WTC11 (cell line): ENCODE results near the gene IRF4. TPM values are rescaled to one million over a fixed set of nuclear protein-coding genes. Genes with fewer than 3 reads are reported as not detected.

Experiments
- ATAC-seq: fragments of 200-7000 bp; cut with Tn5 transposase; 2 replicates; pipeline ENCODE4 v1.10.0; 2021; ENCODE audit warnings: mild to moderate bottlenecking, moderate library complexity
- CTCF ChIA-PET: fragments of 300-600 bp; sonication (Branson Sonifier 250); formaldehyde crosslinking; loops from one replicate; lab custom pipeline; 2021; ENCODE audit warnings: antibody characterized with exemption; lab: Charles Lee
- POLR2A ChIA-PET: fragments of 350-600 bp; sonication (Branson Sonifier 250); formaldehyde crosslinking; loops from one replicate; lab custom pipeline; 2021; ENCODE audit warnings: antibody characterized with exemption; lab: Charles Lee
- DNase-seq: peaks from one replicate; pipeline ENCODE4 v3.0.0; 2021; ENCODE audit warnings: low spot score
- H3K27ac Mint-ChIP-seq: 2 replicates; pipeline ENCODE4 v1.8.0; 2021; ENCODE audit warnings: mixed read lengths
- H3K27me3 Mint-ChIP-seq: 2 replicates; pipeline ENCODE4 v1.8.0; 2021; ENCODE audit warnings: low read depth, mild to moderate bottlenecking, moderate library complexity, mixed read lengths
- H3K36me3 Mint-ChIP-seq: 2 replicates; pipeline ENCODE4 v1.8.0; 2021; ENCODE audit warnings: mixed read lengths
- H3K4me1 Mint-ChIP-seq: 2 replicates; pipeline ENCODE4 v1.8.0; 2022; ENCODE audit warnings: mixed read lengths
- H3K4me3 Mint-ChIP-seq: 2 replicates; pipeline ENCODE4 v1.8.0; 2021; ENCODE audit warnings: mild to moderate bottlenecking, moderate library complexity, mixed read lengths
- H3K9me3 Mint-ChIP-seq: 2 replicates; pipeline ENCODE4 v1.8.0; 2021; ENCODE audit warnings: mixed read lengths
- ATF6 ChIP-seq: sonication (generic); formaldehyde crosslinking; IDR thresholded peaks from 2 replicates; pipeline ENCODE4 v1.8.1; 2023; ENCODE audit warnings: mild to moderate bottlenecking, missing genetic modification reagents
- CREB1 ChIP-seq: sonication (generic); formaldehyde crosslinking; IDR thresholded peaks from 2 replicates; pipeline ENCODE4 v1.8.0; 2023; ENCODE audit warnings: mild to moderate bottlenecking, missing genetic modification reagents
- E2F1 ChIP-seq: sonication (generic); formaldehyde crosslinking; IDR thresholded peaks from 2 replicates; pipeline ENCODE4 v1.8.0; 2022; ENCODE audit warnings: mild to moderate bottlenecking, missing genetic modification reagents
- GABPB1 ChIP-seq: sonication (generic); formaldehyde crosslinking; IDR thresholded peaks from 2 replicates; pipeline ENCODE4 v1.8.1; 2023; ENCODE audit warnings: mild to moderate bottlenecking, missing genetic modification reagents
- HMGA2 ChIP-seq: fragments of 250-450 bp; sonication (Bioruptor Pico); IDR thresholded peaks from 2 replicates; pipeline ENCODE4 v1.4.0; 2021; ENCODE audit warnings: mild to moderate bottlenecking, moderate library complexity
- HMGXB4 ChIP-seq: sonication (generic); formaldehyde crosslinking; IDR thresholded peaks from 2 replicates; pipeline ENCODE4 v1.8.1; 2023; ENCODE audit warnings: mild to moderate bottlenecking, moderate library complexity, missing genetic modification reagents
- NFATC4 ChIP-seq: fragments of 250-450 bp; sonication (Bioruptor Pico); IDR thresholded peaks from 2 replicates; pipeline ENCODE4 v1.9.0; 2021; ENCODE audit warnings: mild to moderate bottlenecking
- NFE2L1 ChIP-seq: sonication (generic); formaldehyde crosslinking; IDR thresholded peaks from 2 replicates; pipeline ENCODE4 v1.8.1; 2023; ENCODE audit warnings: missing genetic modification reagents
- NR1H2 ChIP-seq: sonication (generic); formaldehyde crosslinking; IDR thresholded peaks from 2 replicates; pipeline ENCODE4 v1.9.0; 2021; ENCODE audit warnings: mild to moderate bottlenecking, moderate library complexity, missing genetic modification reagents
- NR2C2 ChIP-seq: sonication (generic); formaldehyde crosslinking; IDR thresholded peaks from 2 replicates; pipeline ENCODE4 v1.8.0; 2022; ENCODE audit warnings: mild to moderate bottlenecking, missing genetic modification reagents
- ZBTB43 ChIP-seq: sonication (generic); formaldehyde crosslinking; IDR thresholded peaks from 2 replicates; pipeline ENCODE4 v1.8.1; 2023; ENCODE audit warnings: mild to moderate bottlenecking, missing genetic modification reagents
- ZNF138 ChIP-seq: sonication (generic); formaldehyde crosslinking; conservative IDR thresholded peaks from 2 replicates; pipeline ENCODE4 v1.8.1; 2022; ENCODE audit warnings: mild to moderate bottlenecking, moderate library complexity, missing genetic modification reagents
- total RNA-seq: library from RNA; stranded (reverse); gene quantifications from 3 replicates; pipeline ENCODE4 v1.2.3, GENCODE V29; 2021
- TF ChIP-seq, protein P1 (sequence below): sonication (generic); formaldehyde crosslinking; IDR thresholded peaks from 2 replicates; pipeline ENCODE4 v1.8.0; 2023; ENCODE audit warnings: mild to moderate bottlenecking, missing genetic modification reagents
- TF ChIP-seq, protein P2 (sequence below): sonication (generic); formaldehyde crosslinking; IDR thresholded peaks from 2 replicates; pipeline ENCODE4 v1.8.0; 2023; ENCODE audit warnings: missing genetic modification reagents
- TF ChIP-seq, protein P3 (sequence below): sonication (generic); formaldehyde crosslinking; IDR thresholded peaks from 2 replicates; pipeline ENCODE4 v1.8.1; 2022; ENCODE audit warnings: low read depth, missing genetic modification reagents, borderline replicate concordance

IRF4 gene
- total RNA-seq, 1 experiment from 2014 or later: 1.6 TPM

DNA sequence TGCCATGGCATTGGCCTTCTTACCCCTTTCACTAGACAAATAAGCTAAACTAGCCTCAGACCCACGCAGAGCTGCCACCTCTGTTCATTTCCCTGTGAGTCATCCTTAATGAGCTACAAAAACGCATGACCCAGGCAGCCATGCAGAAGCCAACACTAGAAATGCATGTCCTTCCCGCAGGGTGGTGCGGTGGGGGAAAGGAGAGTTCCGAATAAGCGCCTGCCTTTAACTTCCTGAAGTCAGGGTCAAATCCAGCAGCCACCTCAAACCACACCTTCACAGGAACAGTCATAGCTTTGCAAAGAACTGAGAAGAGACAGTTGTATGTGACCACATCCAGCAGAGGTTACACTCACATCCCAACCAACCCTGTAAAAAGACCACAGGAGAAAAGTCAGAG is 40.4 kb downstream of the IRF4 start (continued):
- TF ChIP-seq ZNF138 (CRISPR knock-in tag) (no peak), NR2C2 (CRISPR knock-in tag) (no peak), NFE2L1 (CRISPR knock-in tag) (no peak), E2F1 (no peak), NR1H2 (CRISPR knock-in tag) (no peak)
- TF ChIP-seq, protein P1, sequence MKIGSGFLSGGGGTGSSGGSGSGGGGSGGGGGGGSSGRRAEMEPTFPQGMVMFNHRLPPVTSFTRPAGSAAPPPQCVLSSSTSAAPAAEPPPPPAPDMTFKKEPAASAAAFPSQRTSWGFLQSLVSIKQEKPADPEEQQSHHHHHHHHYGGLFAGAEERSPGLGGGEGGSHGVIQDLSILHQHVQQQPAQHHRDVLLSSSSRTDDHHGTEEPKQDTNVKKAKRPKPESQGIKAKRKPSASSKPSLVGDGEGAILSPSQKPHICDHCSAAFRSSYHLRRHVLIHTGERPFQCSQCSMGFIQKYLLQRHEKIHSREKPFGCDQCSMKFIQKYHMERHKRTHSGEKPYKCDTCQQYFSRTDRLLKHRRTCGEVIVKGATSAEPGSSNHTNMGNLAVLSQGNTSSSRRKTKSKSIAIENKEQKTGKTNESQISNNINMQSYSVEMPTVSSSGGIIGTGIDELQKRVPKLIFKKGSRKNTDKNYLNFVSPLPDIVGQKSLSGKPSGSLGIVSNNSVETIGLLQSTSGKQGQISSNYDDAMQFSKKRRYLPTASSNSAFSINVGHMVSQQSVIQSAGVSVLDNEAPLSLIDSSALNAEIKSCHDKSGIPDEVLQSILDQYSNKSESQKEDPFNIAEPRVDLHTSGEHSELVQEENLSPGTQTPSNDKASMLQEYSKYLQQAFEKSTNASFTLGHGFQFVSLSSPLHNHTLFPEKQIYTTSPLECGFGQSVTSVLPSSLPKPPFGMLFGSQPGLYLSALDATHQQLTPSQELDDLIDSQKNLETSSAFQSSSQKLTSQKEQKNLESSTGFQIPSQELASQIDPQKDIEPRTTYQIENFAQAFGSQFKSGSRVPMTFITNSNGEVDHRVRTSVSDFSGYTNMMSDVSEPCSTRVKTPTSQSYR (CRISPR knock-in tag): no peak

DNA sequence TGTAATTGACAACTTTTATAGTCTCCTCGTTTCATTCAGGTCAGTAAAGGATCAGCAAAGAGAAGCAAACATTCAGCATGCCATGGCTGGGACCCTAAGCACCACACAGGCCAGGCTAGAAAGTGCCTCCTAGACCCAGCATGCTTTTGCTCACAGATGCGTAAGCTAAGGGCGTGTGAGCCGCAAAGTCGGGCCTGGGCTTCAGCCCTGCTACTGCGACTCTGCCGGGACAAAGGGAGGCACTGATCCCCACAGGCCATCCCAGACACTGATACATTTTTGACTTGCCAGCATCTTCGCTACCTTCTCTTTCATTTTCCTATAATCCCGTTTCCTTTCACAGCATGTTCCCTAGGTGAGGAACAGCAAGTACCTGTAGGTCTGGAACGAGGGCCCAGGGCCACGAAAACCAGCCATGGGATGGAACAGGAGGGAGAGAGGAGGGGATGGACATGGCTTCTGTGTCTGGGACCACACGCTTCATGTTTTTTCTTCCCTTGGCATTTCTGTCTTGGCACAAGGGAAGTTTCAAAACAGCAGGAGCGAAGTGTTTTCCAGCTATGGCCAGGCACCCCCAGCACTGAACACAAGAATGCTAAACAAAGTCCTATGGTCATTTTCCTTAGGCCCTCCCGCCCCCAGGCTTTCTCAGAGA is 42.6 kb downstream of the IRF4 start:
- Mint-ChIP-seq H3K4me3 (no peak overlapping the region), H3K9me3 (peaks cover 4% of the 10 kb centered on the region; the same call in 1 of the 2 replicates), H3K27me3 (no peaks in the 10 kb centered on the region), H3K4me1 (no peaks in the 10 kb centered on the region), H3K27ac (no peak overlapping the region), H3K36me3 (no peaks in the 10 kb centered on the region)
- ATAC-seq: no peak
- ChIA-PET POLR2A (no interaction called here), CTCF (interaction anchor here (0.9 kb wide), 1 partner anchor 217 kb away, joined by 3 read pairs; no protein-coding TSS in a partner anchor)
- no peak for DNase-seq
- TF ChIP-seq GABPB1 (CRISPR knock-in tag): no peak
- TF ChIP-seq HMGXB4 (CRISPR knock-in tag): no peak
- no peak for TF ChIP-seq ZBTB43
- TF ChIP-seq NFATC4: no peak
- no peak for TF ChIP-seq ATF6 (CRISPR knock-in tag)
- TF ChIP-seq, protein P2, sequence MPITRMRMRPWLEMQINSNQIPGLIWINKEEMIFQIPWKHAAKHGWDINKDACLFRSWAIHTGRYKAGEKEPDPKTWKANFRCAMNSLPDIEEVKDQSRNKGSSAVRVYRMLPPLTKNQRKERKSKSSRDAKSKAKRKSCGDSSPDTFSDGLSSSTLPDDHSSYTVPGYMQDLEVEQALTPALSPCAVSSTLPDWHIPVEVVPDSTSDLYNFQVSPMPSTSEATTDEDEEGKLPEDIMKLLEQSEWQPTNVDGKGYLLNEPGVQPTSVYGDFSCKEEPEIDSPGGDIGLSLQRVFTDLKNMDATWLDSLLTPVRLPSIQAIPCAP (CRISPR knock-in tag): no peak
- no peak for TF ChIP-seq HMGA2
- TF ChIP-seq CREB1 (CRISPR knock-in tag): no peak
- TF ChIP-seq, protein P3, sequence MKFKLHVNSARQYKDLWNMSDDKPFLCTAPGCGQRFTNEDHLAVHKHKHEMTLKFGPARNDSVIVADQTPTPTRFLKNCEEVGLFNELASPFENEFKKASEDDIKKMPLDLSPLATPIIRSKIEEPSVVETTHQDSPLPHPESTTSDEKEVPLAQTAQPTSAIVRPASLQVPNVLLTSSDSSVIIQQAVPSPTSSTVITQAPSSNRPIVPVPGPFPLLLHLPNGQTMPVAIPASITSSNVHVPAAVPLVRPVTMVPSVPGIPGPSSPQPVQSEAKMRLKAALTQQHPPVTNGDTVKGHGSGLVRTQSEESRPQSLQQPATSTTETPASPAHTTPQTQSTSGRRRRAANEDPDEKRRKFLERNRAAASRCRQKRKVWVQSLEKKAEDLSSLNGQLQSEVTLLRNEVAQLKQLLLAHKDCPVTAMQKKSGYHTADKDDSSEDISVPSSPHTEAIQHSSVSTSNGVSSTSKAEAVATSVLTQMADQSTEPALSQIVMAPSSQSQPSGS (CRISPR knock-in tag): no peak
